Fibroblast of lung (primary cell): ENCODE results near the gene CGNL1. TPM values are rescaled to one million over a fixed set of nuclear protein-coding genes. Genes with fewer than 3 reads are reported as not detected.

Experiments
- DNase-seq, 2 donors: peaks; one replicate each; pipeline versions ENCODE4 v3.0.0 to v3.0.0-alpha.2; 2010; ENCODE audit warnings: low read depth in 2 of 2
- H2AFZ ChIP-seq: 2 replicates; pipeline ENCODE4 v1.5.1; 2012; ENCODE audit warnings: low read length, control low read depth, inconsistent platforms
- H3K27ac ChIP-seq: 2 replicates; pipeline ENCODE4 v1.5.1; 2011; ENCODE audit warnings: low read length, control low read depth; ENCODE audit not compliant: insufficient read depth
- H3K27me3 ChIP-seq: 2 replicates; pipeline ENCODE4 v1.5.1; 2011; ENCODE audit warnings: mild to moderate bottlenecking, low read length; ENCODE audit not compliant: control insufficient read depth, insufficient read depth
- H3K36me3 ChIP-seq: 2 replicates; pipeline ENCODE4 v1.5.1; 2011; ENCODE audit warnings: low read length; ENCODE audit not compliant: control insufficient read depth, insufficient read depth
- H3K4me1 ChIP-seq: 2 replicates; pipeline ENCODE4 v1.5.1; 2011; ENCODE audit warnings: low read length; ENCODE audit not compliant: control insufficient read depth, insufficient read depth; ENCODE audit errors: extremely low read depth
- H3K4me2 ChIP-seq: 2 replicates; pipeline ENCODE4 v1.5.1; 2011; ENCODE audit warnings: low read length, control low read depth; ENCODE audit not compliant: insufficient read depth; ENCODE audit errors: extremely low read depth
- H3K4me3 ChIP-seq, 4 experiments: fragments of 200-600 bp in 1 of 4; sonication (generic) in 1 of 4; replicated peaks in 1 of 4; 2 replicates each; pipeline ENCODE4 v1.5.1; 2011 to 2016; ENCODE audit warnings: low read length in 4 of 4, low read depth in 3 of 4, mild to moderate bottlenecking in 3 of 4, control low read depth in 2 of 4, inconsistent platforms in 1 of 4, mixed read lengths in 1 of 4; ENCODE audit not compliant: insufficient read depth in 1 of 4; ENCODE audit errors: control extremely low read depth in 1 of 4
- H3K79me2 ChIP-seq: 2 replicates; pipeline ENCODE4 v1.5.1; 2012; ENCODE audit warnings: mild to moderate bottlenecking, low read length, inconsistent platforms; ENCODE audit not compliant: control insufficient read depth, insufficient read depth
- H3K9ac ChIP-seq: 2 replicates; pipeline ENCODE4 v1.5.1; 2011; ENCODE audit warnings: mild to moderate bottlenecking, low read length, control low read depth; ENCODE audit not compliant: insufficient read depth
- H3K9me3 ChIP-seq: 2 replicates; pipeline ENCODE4 v1.5.1; 2012; ENCODE audit warnings: low read depth, low read length; ENCODE audit not compliant: control insufficient read depth, insufficient read depth
- H4K20me1 ChIP-seq: 2 replicates; pipeline ENCODE4 v1.5.1; 2011; ENCODE audit warnings: low read length; ENCODE audit not compliant: control insufficient read depth, insufficient read depth; ENCODE audit errors: extremely low read depth
- CTCF ChIP-seq, 2 donors: IDR thresholded peaks in 1 of 2; conservative IDR thresholded peaks in 1 of 2; 1 replicate in 1 of 2; 2 replicates in 1 of 2; pipeline ENCODE4 v1.5.1; 2011 to 2012; ENCODE audit warnings: low read length in 2 of 2, control low read depth in 1 of 2, inconsistent platforms in 1 of 2, low read depth in 1 of 2, mild to moderate bottlenecking in 1 of 2
- EZH2 ChIP-seq: IDR thresholded peaks from 2 replicates; pipeline ENCODE4 v1.5.1; 2012; ENCODE audit warnings: low read length, control low read depth, mild to moderate bottlenecking; ENCODE audit errors: missing control alignments
- polyA plus RNA-seq, 2 donors: library from polyadenylated mRNA; depleted of rRNA in 1 of 2; stranded (reverse) in 1 of 2; unstranded in 1 of 2; fragments of >200 nt; gene quantifications; 2 replicates each; pipeline ENCODE4 v1.2.1, GENCODE V29; 2011 to 2012; ENCODE audit warnings: missing spikeins in 1 of 2
- total RNA-seq: library from RNA; depleted of rRNA; stranded (reverse); fragments of >200 nt; gene quantifications from 2 replicates; pipeline ENCODE4 v1.2.1, GENCODE V29; 2014

Gene CGNL1
- total and polyA plus RNA-seq, 2 donors (not counting 1 experiment from before 2014, with no cell fraction given), result 0.18 to 6.1 TPM

GRCh38 chr15:57403566-57404325, 27.4 kb downstream of the CGNL1 start:
- Histone ChIP-seq H3K9me3 (no peaks in the 10 kb centered on the region), H3K9ac (no peak overlapping the region), H3K4me2 (no peak overlapping the region), H3K79me2 (no peaks in the 10 kb centered on the region), H3K4me3 (no peak overlapping the region), H3K4me1 (no peaks in the 10 kb centered on the region), H4K20me1 (no peaks in the 10 kb centered on the region), H3K27ac (no peak overlapping the region), H2AFZ (no peak overlapping the region), H3K36me3 (no peaks in the 10 kb centered on the region), H3K27me3 (peaks cover 9% of the 10 kb centered on the region)
- TF ChIP-seq CTCF (conservative IDR thresholded peaks at IDR 0.05 in 1 of 2, IDR thresholded peaks at IDR 0.05 in 1 of 2; ENCODE audit: low read depth in 1 of 2, low read length in 2 of 2) (no peak), EZH2 (no peak)
- peak in 1 of 2 donors; percentile 9 for DNase-seq

GRCh38 chr15:57405133-57405532, 28.8 kb downstream of the CGNL1 start:
- H3K27ac ChIP-seq, result no peak overlapping the region
- no peaks in the 10 kb centered on the region for H3K36me3 ChIP-seq
- H2AFZ ChIP-seq, result no peak overlapping the region
- H3K4me2 ChIP-seq, result no peak overlapping the region
- no peaks in the 10 kb centered on the region for H4K20me1 ChIP-seq
- no peak overlapping the region for H3K9ac ChIP-seq
- TF ChIP-seq EZH2 (no peak), CTCF (conservative IDR thresholded peaks at IDR 0.05 in 1 of 2, IDR thresholded peaks at IDR 0.05 in 1 of 2; ENCODE audit: low read depth in 1 of 2, low read length in 2 of 2) (no peak)
- H3K4me3 ChIP-seq, result no peak overlapping the region
- H3K9me3 ChIP-seq, result no peaks in the 10 kb centered on the region
- H3K79me2 ChIP-seq, result no peaks in the 10 kb centered on the region
- no peak for DNase-seq
- H3K4me1 ChIP-seq, result no peaks in the 10 kb centered on the region
- peaks cover 9% of the 10 kb centered on the region for H3K27me3 ChIP-seq

- Histone ChIP-seq H2AFZ (no peak overlapping the region), H3K79me2 (no peaks in the 10 kb centered on the region), H3K9ac (no peak overlapping the region), H3K36me3 (no peaks in the 10 kb centered on the region), H3K4me2 (no peak overlapping the region), H4K20me1 (no peaks in the 10 kb centered on the region), H3K9me3 (no peaks in the 10 kb centered on the region), H3K27ac (no peak overlapping the region), H3K4me1 (no peaks in the 10 kb centered on the region), H3K27me3 (peaks cover 9% of the 10 kb centered on the region), H3K4me3 (no peak overlapping the region)
- peak; percentile 10 to 38 for DNase-seq
- TF ChIP-seq EZH2, result no peak
- no peak for TF ChIP-seq CTCF (conservative IDR thresholded peaks at IDR 0.05 in 1 of 2, IDR thresholded peaks at IDR 0.05 in 1 of 2; ENCODE audit: low read depth in 1 of 2, low read length in 2 of 2)
Observed at GRCh38 chr15:57406062-57406772, 29.9 kb downstream of the CGNL1 start.
